Common myeloid progenitor, CD34-positive (primary cell): Measurements from ENCODE around the gene MACROD1.

Source experiments
- CTCF ChIA-PET: fragments of 350-600 bp; sonication (Branson Sonifier 250); formaldehyde crosslinking; loops from one replicate; lab custom pipeline; 2021; ENCODE audit warnings: antibody characterized with exemption; lab: Charles Lee
- POLR2A ChIA-PET: fragments of 350-600 bp; sonication (Branson Sonifier 250); formaldehyde crosslinking; loops from one replicate; lab custom pipeline; 2021; ENCODE audit warnings: antibody characterized with exemption; lab: Charles Lee
- DNase-seq, 3 donors: peaks; one replicate each; pipeline versions ENCODE4 v3.0.0 to v3.0.0-alpha.2; 2013
- H3K27ac ChIP-seq, 2 experiments: 1 replicate in 1 of 2; 2 replicates in 1 of 2; pipeline ENCODE4 v1.7.0; 2013; ENCODE audit warnings: inconsistent platforms in 2 of 2, low read length in 2 of 2, mild to moderate bottlenecking in 2 of 2, low read depth in 1 of 2, moderate library complexity in 1 of 2; ENCODE audit not compliant: severe bottlenecking in 2 of 2, insufficient read depth in 1 of 2, poor library complexity in 1 of 2
- H3K27me3 ChIP-seq, 5 experiments: replicated peaks in 2 of 5; 1 replicate in 3 of 5; 2 replicates in 2 of 5; pipeline versions ENCODE4 v1.6.1 to v1.7.0; 2013; ENCODE audit warnings: low read length in 4 of 5, mild to moderate bottlenecking in 2 of 5, moderate library complexity in 2 of 5, inconsistent platforms in 1 of 5; ENCODE audit not compliant: insufficient read depth in 5 of 5, control insufficient read depth in 4 of 5
- H3K36me3 ChIP-seq, 4 experiments: 1 replicate in 2 of 4; 2 replicates in 2 of 4; pipeline versions ENCODE4 v1.6.1 to v1.7.0; 2013; ENCODE audit warnings: low read length in 3 of 4, control low read depth in 1 of 4, mild to moderate bottlenecking in 1 of 4; ENCODE audit not compliant: control insufficient read depth in 4 of 4, insufficient read depth in 4 of 4
- H3K4me1 ChIP-seq, 4 experiments: 1 replicate in 3 of 4; 2 replicates in 1 of 4; pipeline versions ENCODE4 v1.6.1 to v1.7.1; 2013; ENCODE audit warnings: low read length in 3 of 4, mild to moderate bottlenecking in 3 of 4, control low read depth in 1 of 4, inconsistent platforms in 1 of 4, moderate library complexity in 1 of 4; ENCODE audit not compliant: control insufficient read depth in 4 of 4, insufficient read depth in 4 of 4; ENCODE audit errors: control extremely low read depth in 1 of 4
- H3K4me3 ChIP-seq, 7 experiments: 1 replicate in 4 of 7; 2 replicates in 3 of 7; pipeline versions ENCODE4 v1.5.1 to v1.7.0; 2013; ENCODE audit warnings: mild to moderate bottlenecking in 7 of 7, low read length in 6 of 7, moderate library complexity in 6 of 7, inconsistent platforms in 2 of 7, low read depth in 2 of 7, control low read depth in 1 of 7; ENCODE audit not compliant: insufficient read depth in 4 of 7, control insufficient read depth in 1 of 7; ENCODE audit errors: extremely low read depth in 1 of 7
- H3K9me3 ChIP-seq, 5 experiments: 1 replicate in 4 of 5; 2 replicates in 1 of 5; pipeline versions ENCODE4 v1.6.1 to v1.7.1; 2013; ENCODE audit warnings: low read length in 4 of 5, mild to moderate bottlenecking in 2 of 5, inconsistent platforms in 1 of 5, low read depth in 1 of 5, moderate library complexity in 1 of 5; ENCODE audit not compliant: control insufficient read depth in 4 of 5, insufficient read depth in 2 of 5; ENCODE audit errors: control extremely low read depth in 1 of 5
- WGBS: methylation state at CpG from one replicate; pipeline ENCODE4 v1.1.5; 2013; ENCODE audit not compliant: insufficient coverage; 5-methylcytosine and 5-hydroxymethylcytosine counted together

MACROD1 gene

DNA sequence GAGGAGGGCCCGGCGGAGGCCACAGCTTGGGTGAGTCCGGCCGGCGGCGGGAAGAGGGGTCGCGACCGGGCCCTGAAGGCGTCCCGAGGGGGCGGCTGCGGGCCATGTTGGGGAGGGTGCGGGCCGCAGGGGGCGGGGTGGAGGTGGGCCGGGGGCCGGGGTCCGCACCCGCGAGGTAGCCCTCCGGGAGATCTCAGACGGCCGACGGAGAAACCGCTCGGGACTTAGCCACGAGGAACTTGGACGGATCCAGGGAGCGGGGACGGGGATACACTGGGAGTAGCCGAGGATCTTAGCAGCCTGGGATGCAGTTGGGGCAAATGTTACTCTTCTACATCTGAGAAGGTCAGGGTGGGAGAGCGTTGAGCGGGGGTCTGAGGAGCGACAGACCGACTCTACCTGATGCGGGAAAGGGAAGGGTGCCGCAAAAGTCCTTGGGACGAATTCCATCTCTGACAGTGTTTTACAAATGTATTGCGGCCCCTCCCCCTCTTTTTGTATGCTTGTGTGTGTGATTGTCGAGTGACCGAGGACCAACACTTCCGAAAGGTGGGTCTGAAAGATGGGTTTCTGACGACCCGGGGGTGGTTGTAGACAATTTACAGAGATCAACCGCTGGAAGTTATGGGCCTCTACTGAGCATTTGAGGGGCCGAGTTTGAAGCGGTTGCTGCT, 20.7 kb upstream of the MACROD1 start:
- Histone ChIP-seq H3K36me3 (peaks cover 0 to 14% (median 6%) of the 10 kb centered on the region in 4 experiments), H3K9me3 (no peaks in the 10 kb centered on the region), H3K4me1 (peaks cover 0 to 36% (median 16%) of the 10 kb centered on the region in 4 experiments), H3K4me3 (no peak overlapping the region), H3K27me3 (no peaks in the 10 kb centered on the region), H3K27ac (peak overlapping the region in 1 of 2 experiments; percentile 25)
- POLR2A ChIA-PET, result interaction anchor here (1.0 to 4.1 kb wide), 4 partner anchors 9 to 58 kb away, joined by 4 to 19 read pairs (median 6); partner anchors contain the start of genes FERMT3, NUDT22 and TRPT1
- CTCF ChIA-PET, result interaction anchor here (0.8 to 10.3 kb wide), 4 partner anchors 18 to 116 kb away, joined by 3 to 88 read pairs (median 3); partner anchors contain the start of gene FERMT3
- peak in 1 of 3 donors; percentile 28 for DNase-seq
- 0% methylated on average over 31 of the region's 48 CpGs for WGBS

DNA sequence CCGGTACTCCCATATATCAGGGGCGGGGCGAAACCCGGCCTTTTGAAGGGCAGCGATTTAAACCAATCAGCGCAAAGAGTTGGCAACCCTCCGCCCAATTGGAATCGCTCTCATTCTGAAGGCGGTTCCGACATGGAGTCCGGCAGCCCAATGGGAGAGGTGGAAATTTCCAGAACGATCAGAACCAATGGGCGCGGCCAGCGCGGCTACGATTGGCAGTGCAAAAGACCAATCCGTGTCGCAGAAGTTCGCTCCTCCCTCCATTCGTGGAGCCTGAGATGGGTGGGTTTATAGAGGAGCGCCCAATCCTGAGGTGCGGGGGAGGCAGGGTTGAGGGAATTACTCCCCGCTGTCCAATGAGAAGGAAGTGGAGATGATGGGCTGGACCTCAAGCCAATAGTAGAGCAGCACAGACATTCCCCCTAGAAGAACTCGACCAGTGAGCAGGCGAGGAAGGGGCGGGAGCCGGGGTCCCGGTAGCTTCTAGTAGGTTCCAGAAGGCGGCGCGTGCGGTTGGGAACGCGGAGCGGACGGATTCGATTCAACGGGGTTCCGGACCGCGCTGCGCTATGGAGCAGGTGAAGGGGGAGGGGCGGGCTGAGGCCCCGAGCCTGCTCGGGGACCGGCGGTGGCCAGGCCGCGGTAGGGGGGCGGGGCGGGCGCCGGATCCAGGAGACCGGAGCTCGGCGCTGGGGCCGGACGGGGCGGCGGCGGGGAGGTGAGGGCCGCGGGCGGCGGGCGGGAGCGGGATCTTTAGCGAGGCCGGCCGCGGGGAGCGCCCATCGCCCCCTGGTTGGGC, 20.0 kb upstream of the MACROD1 start, which contains the start of gene STIP1:
TSS of gene STIP1 (plus strand) at position 479 of the 799 bp plus-strand sequence. CDS start at position 570, 91 bp downstream.
- Histone ChIP-seq H3K27me3 (no peaks in the 10 kb centered on the region), H3K9me3 (no peaks in the 10 kb centered on the region), H3K36me3 (peaks cover 0 to 14% (median 6%) of the 10 kb centered on the region in 4 experiments), H3K4me1 (peaks cover 3 to 44% (median 21%) of the 10 kb centered on the region in 4 experiments), H3K27ac (peak within 1 kb of the TSS; percentile 47 to 74), H3K4me3 (peak within 1 kb of the TSS; percentile 52 to 89 (median 74))
- peak; percentile 100 for DNase-seq
- ChIA-PET CTCF (interaction anchor here (0.8 to 10.3 kb wide), 7 partner anchors 12 to 117 kb away, joined by 3 to 88 read pairs (median 3); partner anchors contain the start of gene FERMT3), POLR2A (interaction anchor here (0.6 to 4.1 kb wide), 9 partner anchors 10 to 1411 kb away, joined by 3 to 19 read pairs (median 5); partner anchors contain the start of genes FERMT3, MACROD1, NUDT22 and TRPT1)
- under 1% methylated on average over 58 of the region's 74 CpGs for WGBS

DNA sequence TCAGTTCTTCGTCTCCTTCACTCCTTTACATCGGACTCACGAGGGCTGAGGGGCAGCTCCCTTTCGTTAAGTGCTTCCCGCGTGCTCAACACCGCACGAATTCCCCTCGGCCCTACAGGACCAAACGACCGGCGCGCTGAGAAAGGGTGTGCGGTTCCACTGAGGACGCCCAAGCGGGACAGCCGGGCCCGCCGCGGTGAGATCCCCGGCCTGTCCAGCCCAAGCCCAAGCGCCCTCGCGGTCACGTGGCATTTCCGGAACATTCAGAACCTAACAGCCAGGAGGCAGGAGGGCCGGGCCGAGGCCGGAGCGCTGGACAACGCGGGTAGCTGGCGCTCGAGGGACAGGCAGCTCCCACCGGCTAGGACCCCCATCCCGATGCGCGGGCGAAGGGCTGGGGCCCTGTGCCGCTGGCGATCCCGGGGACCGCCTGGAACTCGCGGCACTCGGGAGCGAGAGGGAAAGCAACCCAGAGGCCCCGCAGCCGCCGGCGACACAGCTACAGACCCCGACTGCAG, 19.3 kb upstream of the MACROD1 start:
- POLR2A ChIA-PET, result interaction anchor here (0.6 to 4.1 kb wide), 10 partner anchors 10 to 1411 kb away, joined by 3 to 19 read pairs (median 5); partner anchors contain the start of genes FERMT3, MACROD1, NUDT22 and TRPT1
- Histone ChIP-seq H3K36me3 (peaks cover 0 to 11% (median 4%) of the 10 kb centered on the region in 4 experiments), H3K4me1 (peaks cover 3 to 47% (median 21%) of the 10 kb centered on the region in 4 experiments), H3K27ac (peak overlapping the region; percentile 47 to 74), H3K27me3 (no peaks in the 10 kb centered on the region), H3K4me3 (peak overlapping the region; percentile 52 to 89 (median 74)), H3K9me3 (no peaks in the 10 kb centered on the region)
- DNase-seq, result peak in 1 of 3 donors; percentile 40
- under 1% methylated on average over 51 of the region's 52 CpGs for WGBS
- CTCF ChIA-PET, result interaction anchor here (0.7 to 10.3 kb wide), 8 partner anchors 11 to 118 kb away, joined by 3 to 88 read pairs (median 3); partner anchors contain the start of gene FERMT3

DNA sequence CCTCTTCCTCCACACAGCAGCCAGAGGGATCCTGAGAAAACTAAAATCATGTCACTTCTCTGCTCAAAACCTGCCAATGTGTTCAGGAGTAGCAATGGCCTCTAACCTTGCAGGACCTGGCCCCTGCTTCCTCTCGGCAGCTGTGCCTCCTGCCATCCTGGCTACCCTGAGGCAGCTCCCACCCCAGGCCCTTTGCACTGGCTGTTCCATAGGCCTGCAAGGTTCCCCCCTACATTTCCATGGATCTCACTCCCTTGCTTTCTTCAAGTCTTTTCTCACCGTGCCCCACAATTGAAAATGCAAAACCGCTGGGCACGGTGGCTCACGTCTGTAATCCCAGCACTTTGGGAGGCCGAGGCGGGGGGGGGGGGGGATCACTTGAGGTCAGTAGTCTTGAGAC, 18.0 kb upstream of the MACROD1 start:
- Histone ChIP-seq H3K36me3 (peaks cover 0 to 13% (median 3%) of the 10 kb centered on the region in 4 experiments), H3K27me3 (no peaks in the 10 kb centered on the region), H3K27ac (no peak overlapping the region), H3K9me3 (no peaks in the 10 kb centered on the region), H3K4me3 (peak overlapping the region in 1 of 7 experiments; percentile 0), H3K4me1 (peaks cover 3 to 43% (median 21%) of the 10 kb centered on the region in 4 experiments)
- no peak for DNase-seq
- CTCF ChIA-PET, result interaction anchor here (10.3 kb wide), 1 partner anchor 21 kb away, joined by 88 read pairs; the partner anchor contains the start of gene FERMT3
- POLR2A ChIA-PET, result interaction anchor here (0.6 to 4.1 kb wide), 2 partner anchors 22 to 222 kb away, joined by 3 to 19 read pairs; partner anchors contain the start of gene FERMT3
- 96% methylated on average over 7 of the region's 7 CpGs for WGBS

DNA sequence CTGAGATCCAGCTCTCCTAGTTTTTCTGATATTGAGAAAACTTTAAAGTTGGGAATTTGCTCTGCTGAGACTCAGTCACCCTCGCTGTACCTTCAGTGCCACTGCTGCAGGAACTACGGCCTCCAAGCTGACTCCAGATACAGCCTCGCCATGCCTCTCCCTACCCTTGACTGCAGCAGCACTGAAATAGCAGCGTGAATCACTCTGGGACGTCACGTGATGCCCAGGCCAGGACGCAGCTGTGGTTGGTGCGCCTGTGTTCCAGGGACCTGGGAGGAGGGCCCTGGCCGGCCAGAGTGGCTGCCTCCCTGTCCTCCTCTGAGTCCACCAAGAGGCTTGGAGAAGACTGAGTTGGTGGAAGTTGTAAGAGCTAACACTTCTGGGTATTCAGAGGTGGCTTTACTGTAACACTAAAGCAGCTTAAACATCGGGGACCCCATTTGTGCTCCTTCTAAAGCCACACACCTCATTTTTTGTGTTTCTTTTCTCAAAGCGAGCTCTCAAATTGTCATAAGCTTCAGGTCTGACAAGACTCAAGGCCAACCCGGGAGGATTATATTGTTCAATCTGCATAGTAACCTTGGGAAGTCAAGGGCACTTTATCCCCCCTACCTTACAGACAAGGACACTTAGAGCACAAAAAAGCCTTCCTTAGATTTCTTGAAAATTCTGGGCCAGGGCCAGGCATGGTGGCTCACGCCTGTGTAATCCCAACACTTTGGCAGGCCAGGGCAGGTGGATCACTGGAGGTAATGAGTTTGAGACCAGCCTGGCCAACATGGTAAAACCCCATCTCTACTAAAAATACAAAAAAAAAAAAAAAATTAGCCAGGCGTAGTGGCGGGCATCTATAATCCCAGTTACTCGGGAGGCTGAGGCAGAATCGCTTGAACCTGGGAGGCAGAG, 15.8 kb upstream of the MACROD1 start:
- ChIA-PET POLR2A (interaction anchor here (0.8 kb wide), 1 partner anchor 196 kb away, joined by 3 read pairs; the partner anchor contains the start of gene OTUB1), CTCF (interaction anchor here (0.9 to 2.0 kb wide), 5 partner anchors 16 to 180 kb away, joined by 3 to 7 read pairs (median 4); no protein-coding TSS in a partner anchor)
- H3K4me3 ChIP-seq, result peak overlapping the region in 2 of 7 experiments; percentile 1 to 45
- WGBS, result 39% methylated on average over 14 of the region's 17 CpGs
- H3K4me1 ChIP-seq, result peaks cover 3 to 37% (median 21%) of the 10 kb centered on the region in 4 experiments
- H3K27me3 ChIP-seq, result no peaks in the 10 kb centered on the region
- peaks cover 0 to 10% (median 0%) of the 10 kb centered on the region in 4 experiments for H3K36me3 ChIP-seq
- peak overlapping the region in 1 of 2 experiments; percentile 54 for H3K27ac ChIP-seq
- peak; percentile 56 to 82 (median 79) for DNase-seq
- H3K9me3 ChIP-seq, result no peaks in the 10 kb centered on the region
